ENCODE data around the gene LCE2D. TPM values are rescaled to one million over a fixed set of nuclear protein-coding genes. Genes with fewer than 3 reads are reported as not detected.

The LCE2D gene
- total RNA-seq (2022) = not detected in 2 replicates
- Bru-seq, nascent RNA = percentile 21 among the genes with signal in this experiment
- BruChase-seq, experiment 1, labeled RNA remaining after a 2-hour chase = not detected
- BruChase-seq, experiment 2, labeled RNA remaining after a 6-hour chase = not detected
- long read RNA-seq = 0 reads

- H3K36me3 Mint-ChIP-seq (ENCODE audit: insufficient read depth, unreplicated experiment) = no peaks in the 10 kb centered on the region
- intact Hi-C loops (cut with micrococcal nuclease; ENCODE audit: unreplicated experiment) = no loop called here
- Histone ChIP-seq H3K4me3 (ENCODE audit: low read depth, low read length) (no peak within 1 kb of the TSS), H3K36me3 (ENCODE audit: control insufficient read depth, insufficient read depth, low read length) (no peaks in the 10 kb centered on the region), H3K27me3 (replicated peaks; ENCODE audit: control insufficient read depth, insufficient read depth, low read length) (peaks cover 1% of the 10 kb centered on the region; the same call in 1 of the 2 replicates), H3K9me3 (no peaks in the 10 kb centered on the region), H3K4me1 (no peaks in the 10 kb centered on the region)
- no peak within 1 kb of the TSS for H3K4me3 Mint-ChIP-seq (ENCODE audit: unreplicated experiment)
- POLR2A ChIA-PET = no interaction called here
- peaks cover 11% of the 10 kb centered on the region for H3K27me3 Mint-ChIP-seq (ENCODE audit: insufficient read depth, unreplicated experiment)
- no peak for TF ChIP-seq CTCF (IDR thresholded peaks at IDR 0.05; ENCODE audit: insufficient read depth in 1 of 2, low read depth in 1 of 2, low read length in 1 of 2, severe bottlenecking in 1 of 2, unreplicated experiment in 1 of 2)
- H3K27ac Mint-ChIP-seq (ENCODE audit: unreplicated experiment) = no peak within 1 kb of the TSS
- no peak for DNase-seq
- H3K9me3 Mint-ChIP-seq (ENCODE audit: unreplicated experiment) = no peaks in the 10 kb centered on the region
- no TSS peak for BruUV-seq (replicated peaks)
- CTCF ChIA-PET = no interaction called here
- H3K4me1 Mint-ChIP-seq (ENCODE audit: low read depth, unreplicated experiment) = no peaks in the 10 kb centered on the region
Measured at GRCh38 chr1:152663098-152663497, at the start of gene LCE2D. Gene LCE2D (plus strand): TSS chr1:152663380. CDS start chr1:152664106, 726 bp downstream.

DNA sequence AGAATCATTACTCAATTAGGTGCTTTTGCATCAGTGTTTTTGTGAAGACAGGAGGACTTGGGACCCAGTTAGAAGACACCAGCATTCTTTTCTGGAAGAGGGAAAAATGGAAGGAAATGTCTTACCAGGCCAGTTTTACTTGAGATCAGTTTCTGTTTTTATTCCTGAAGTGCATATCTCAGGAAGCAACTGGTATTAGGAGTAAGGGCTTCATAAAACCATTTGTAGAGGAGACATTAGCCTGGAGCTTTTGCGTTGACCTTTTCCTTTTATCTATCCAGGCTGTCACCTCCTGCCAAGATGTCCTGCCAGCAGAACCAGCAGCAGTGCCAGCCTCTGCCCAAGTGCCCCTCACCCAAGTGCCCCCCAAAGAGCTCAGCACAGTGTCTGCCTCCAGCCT, 49.7 kb upstream of the LCE2D start, which contains the start of gene LCE3B:
Gene LCE3B (plus strand): TSS at position 301 of the 400 bp plus-strand sequence. CDS start 0 bp downstream, at position 301.
- no peak for DNase-seq
- H3K4me3 Mint-ChIP-seq (ENCODE audit: unreplicated experiment) = no peak within 1 kb of the TSS
- H3K27ac Mint-ChIP-seq (ENCODE audit: unreplicated experiment) = no peak within 1 kb of the TSS
- H3K36me3 ChIP-seq (ENCODE audit: control insufficient read depth, insufficient read depth, low read length) = no peaks in the 10 kb centered on the region
- H3K4me3 ChIP-seq (ENCODE audit: low read depth, low read length) = no peak within 1 kb of the TSS
- no TSS peak for BruUV-seq (replicated peaks)
- H3K9me3 ChIP-seq = peaks cover 6% of the 10 kb centered on the region; the same call in 1 of the 2 replicates
- ChIA-PET POLR2A (no interaction called here), CTCF (no interaction called here)
- no peaks in the 10 kb centered on the region for H3K4me1 Mint-ChIP-seq (ENCODE audit: low read depth, unreplicated experiment)
- no peaks in the 10 kb centered on the region for H3K36me3 Mint-ChIP-seq (ENCODE audit: insufficient read depth, unreplicated experiment)
- H3K27me3 ChIP-seq (replicated peaks; ENCODE audit: control insufficient read depth, insufficient read depth, low read length) = no peaks in the 10 kb centered on the region
- H3K9me3 Mint-ChIP-seq (ENCODE audit: unreplicated experiment) = peaks cover 4% of the 10 kb centered on the region
- H3K4me1 ChIP-seq = no peaks in the 10 kb centered on the region
- no peak for TF ChIP-seq CTCF (IDR thresholded peaks at IDR 0.05; ENCODE audit: insufficient read depth in 1 of 2, low read depth in 1 of 2, low read length in 1 of 2, severe bottlenecking in 1 of 2, unreplicated experiment in 1 of 2)
- H3K27me3 Mint-ChIP-seq (ENCODE audit: insufficient read depth, unreplicated experiment) = peaks cover 2% of the 10 kb centered on the region
- intact Hi-C loops (cut with micrococcal nuclease; ENCODE audit: unreplicated experiment) = no loop called here

DNA sequence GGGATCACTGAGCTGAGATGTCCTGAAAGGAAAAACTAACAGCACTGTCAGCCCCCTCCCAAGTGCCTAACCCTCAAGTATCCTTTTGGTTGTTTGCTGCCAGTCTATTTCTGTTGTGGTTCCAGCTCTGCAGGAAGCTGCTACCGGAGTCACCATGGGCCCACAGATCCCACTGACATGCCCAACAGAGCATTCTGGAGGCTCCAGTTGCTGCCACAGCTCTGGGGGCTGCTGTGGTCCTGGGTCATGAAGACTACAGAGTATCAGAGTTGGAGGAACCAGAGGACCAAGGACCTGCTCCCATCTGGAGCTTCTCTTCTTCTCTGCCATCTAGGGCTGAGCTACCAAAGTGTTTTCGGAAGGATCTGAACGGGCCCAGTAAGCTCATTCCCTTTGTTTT, 41.2 kb upstream of the LCE2D start:
- peaks cover 11% of the 10 kb centered on the region for H3K9me3 Mint-ChIP-seq (ENCODE audit: unreplicated experiment)
- Histone ChIP-seq H3K9me3 (peaks cover 12% of the 10 kb centered on the region; the same call in 1 of the 2 replicates), H3K4me1 (no peaks in the 10 kb centered on the region), H3K36me3 (ENCODE audit: control insufficient read depth, insufficient read depth, low read length) (no peaks in the 10 kb centered on the region), H3K4me3 (ENCODE audit: low read depth, low read length) (no peak overlapping the region), H3K27me3 (replicated peaks; ENCODE audit: control insufficient read depth, insufficient read depth, low read length) (no peaks in the 10 kb centered on the region; the same call in 1 of the 2 replicates)
- intact Hi-C loops (cut with micrococcal nuclease; ENCODE audit: unreplicated experiment) = loop anchor here (5.0 kb wide), 1 partner anchor 45 kb away; no protein-coding TSS in a partner anchor
- BruUV-seq (replicated peaks) = no TSS peak
- POLR2A ChIA-PET = no interaction called here
- no peaks in the 10 kb centered on the region for H3K4me1 Mint-ChIP-seq (ENCODE audit: low read depth, unreplicated experiment)
- no peak overlapping the region for H3K27ac Mint-ChIP-seq (ENCODE audit: unreplicated experiment)
- H3K36me3 Mint-ChIP-seq (ENCODE audit: insufficient read depth, unreplicated experiment) = no peaks in the 10 kb centered on the region
- TF ChIP-seq CTCF (IDR thresholded peaks at IDR 0.05; ENCODE audit: insufficient read depth in 1 of 2, low read depth in 1 of 2, low read length in 1 of 2, severe bottlenecking in 1 of 2, unreplicated experiment in 1 of 2) = no peak
- peaks cover 11% of the 10 kb centered on the region for H3K27me3 Mint-ChIP-seq (ENCODE audit: insufficient read depth, unreplicated experiment)
- no peak overlapping the region for H3K4me3 Mint-ChIP-seq (ENCODE audit: unreplicated experiment)
- no peak for DNase-seq
- CTCF ChIA-PET = no interaction called here

All from Caco-2 (cell line).